Endothelial cell of umbilical vein (primary cell): ENCODE results near the gene MCCC2. TPM values are rescaled to one million over a fixed set of nuclear protein-coding genes. Genes with fewer than 3 reads are reported as not detected.

Experiments
- BruUV-seq: library from RNA; stranded (reverse); fragments of 400-500 nt; replicated peaks from 2 replicates; lab custom pipeline; 2021; lab: Mats Ljungman, UMichigan
- CTCF ChIA-PET: fragments of 300-600, 350-600 bp; sonication (Branson Sonifier 250); formaldehyde crosslinking; loops from one replicate; lab custom pipeline; 2021; ENCODE audit warnings: antibody characterized with exemption, inconsistent platforms; lab: Charles Lee
- POLR2A ChIA-PET: fragments of 300-600, 350-600 bp; sonication (Branson Sonifier 250); formaldehyde crosslinking; loops from one replicate; lab custom pipeline; 2021; ENCODE audit warnings: antibody characterized with exemption, inconsistent platforms; lab: Charles Lee
- DNase-seq: peaks from one replicate; pipeline ENCODE4 v3.0.0-alpha.2; 2011; ENCODE audit warnings: low read depth, low spot score
- FAIRE-seq: peaks from 2 replicates; lab custom pipeline; 2011; peaks lifted over from hg19 to GRCh38; lab: Jason Lieb, UNC
- H2AFZ ChIP-seq: 2 replicates; pipeline ENCODE4 v1.6.0; 2012; ENCODE audit warnings: low read depth, low read length, control low read depth, inconsistent platforms
- H3K27ac ChIP-seq: 2 replicates; pipeline ENCODE4 v1.5.1; 2011; ENCODE audit warnings: low read depth, mild to moderate bottlenecking, control low read depth, low read length, moderate library complexity; ENCODE audit not compliant: insufficient read depth
- H3K27me3 ChIP-seq, 2 experiments: 2 replicates each; pipeline versions ENCODE4 v1.6.0 to v1.6.1; 2011; ENCODE audit warnings: low read length in 2 of 2, mixed read lengths in 1 of 2; ENCODE audit not compliant: control insufficient read depth in 2 of 2, insufficient read depth in 2 of 2
- H3K36me3 ChIP-seq, 2 experiments: 2 replicates in 1 of 2; 3 replicates in 1 of 2; pipeline ENCODE4 v1.5.1; 2011; ENCODE audit warnings: low read length in 2 of 2, mild to moderate bottlenecking in 1 of 2, moderate library complexity in 1 of 2; ENCODE audit not compliant: control insufficient read depth in 2 of 2, insufficient read depth in 2 of 2; ENCODE audit errors: extremely low read depth in 1 of 2
- H3K4me1 ChIP-seq: 3 replicates; pipeline ENCODE4 v1.5.1; 2011; ENCODE audit warnings: mild to moderate bottlenecking, low read length; ENCODE audit not compliant: control insufficient read depth, insufficient read depth; ENCODE audit errors: extremely low read depth
- H3K4me2 ChIP-seq: 2 replicates; pipeline ENCODE4 v1.6.1; 2011; ENCODE audit warnings: low read length, control low read depth, mixed read lengths; ENCODE audit not compliant: insufficient read depth
- H3K4me3 ChIP-seq, 3 experiments: fragments of 200-600 bp in 1 of 3; sonication (generic), shearing (Covaris generic) in 1 of 3; replicated peaks in 1 of 3; 2 replicates each; pipeline ENCODE4 v1.5.1; 2011 to 2016; ENCODE audit warnings: control low read depth in 3 of 3, low read length in 3 of 3, mild to moderate bottlenecking in 2 of 3, inconsistent platforms in 1 of 3, low read depth in 1 of 3, moderate library complexity in 1 of 3; ENCODE audit not compliant: insufficient read depth in 1 of 3
- H3K79me2 ChIP-seq: 2 replicates; pipeline ENCODE4 v1.6.0; 2012; ENCODE audit warnings: low read length, inconsistent platforms; ENCODE audit not compliant: control insufficient read depth, insufficient read depth
- H3K9ac ChIP-seq: replicated peaks from 2 replicates; pipeline ENCODE3; 2011; ENCODE audit warnings: low read length, control low read depth; ENCODE audit not compliant: insufficient read depth; ENCODE audit errors: extremely low read depth
- H3K9me1 ChIP-seq: replicated peaks from 3 replicates; pipeline ENCODE4 v1.6.0; 2011; ENCODE audit warnings: mild to moderate bottlenecking, low read length; ENCODE audit not compliant: control insufficient read depth, insufficient read depth; ENCODE audit errors: extremely low read depth
- H3K9me3 ChIP-seq: replicated peaks from 2 replicates; pipeline ENCODE4 v1.5.1; 2012; ENCODE audit warnings: low read length, inconsistent platforms; ENCODE audit not compliant: control insufficient read depth, insufficient read depth
- H4K20me1 ChIP-seq: replicated peaks from 2 replicates; pipeline ENCODE3; 2011; ENCODE audit warnings: mild to moderate bottlenecking, low read length; ENCODE audit not compliant: control insufficient read depth, insufficient read depth; ENCODE audit errors: extremely low read depth
- CTCF ChIP-seq, 2 donors: IDR thresholded peaks; 1 replicate in 1 of 2; 2 replicates in 1 of 2; pipeline ENCODE4 v1.5.1; 2011; ENCODE audit warnings: low read length in 2 of 2, mild to moderate bottlenecking in 2 of 2, moderate library complexity in 2 of 2, control low read depth in 1 of 2, inconsistent platforms in 1 of 2, low read depth in 1 of 2; ENCODE audit not compliant: insufficient read depth in 1 of 2; ENCODE audit errors: extremely low read depth in 1 of 2
- EZH2 ChIP-seq: IDR thresholded peaks from 2 replicates; pipeline ENCODE4 v1.6.1; 2012; ENCODE audit warnings: borderline replicate concordance, low read depth, mild to moderate bottlenecking, moderate library complexity, low read length, inconsistent platforms; ENCODE audit not compliant: severe bottlenecking
- FOS ChIP-seq: IDR thresholded peaks from 2 replicates; pipeline ENCODE4 v1.6.1; 2011; ENCODE audit warnings: mild to moderate bottlenecking, low read length, moderate library complexity, borderline replicate concordance; ENCODE audit not compliant: insufficient read depth
- GATA2 ChIP-seq: IDR thresholded peaks from 2 replicates; pipeline ENCODE4 v1.7.0; 2011; ENCODE audit warnings: low read depth, mild to moderate bottlenecking, moderate library complexity, mixed read lengths, low read length; ENCODE audit not compliant: insufficient read length, insufficient read depth
- JUN ChIP-seq: IDR thresholded peaks from 2 replicates; pipeline ENCODE4 v1.6.1; 2011; ENCODE audit warnings: borderline replicate concordance, low read depth; ENCODE audit not compliant: insufficient read length, insufficient read depth
- MAX ChIP-seq: IDR thresholded peaks from 2 replicates; pipeline ENCODE4 v1.6.1; 2011; ENCODE audit not compliant: insufficient read depth, insufficient read length
- MYC ChIP-seq: IDR thresholded peaks from one replicate; pipeline ENCODE4 v1.6.1; 2011; ENCODE audit warnings: mild to moderate bottlenecking, low read depth, low read length
- POLR2A ChIP-seq: IDR thresholded peaks from 2 replicates; pipeline ENCODE4 v1.6.1; 2012; ENCODE audit warnings: low read depth, mild to moderate bottlenecking, control low read depth, low read length
- POLR2AphosphoS5 ChIP-seq: IDR thresholded peaks from 2 replicates; pipeline ENCODE4 v1.6.1; 2012; ENCODE audit warnings: low read depth, mild to moderate bottlenecking, control low read depth, low read length, moderate library complexity; ENCODE audit not compliant: insufficient read depth
- dilution Hi-C: fragments of 300-500 bp; cut with MboI; formaldehyde crosslinking; loops from one replicate; pipeline ENCODE4 v1.15.0; 2019; ENCODE audit warnings: low sequenced_read_pairs; ENCODE audit not compliant: extremely low pct_ligation_motif_present
- intact Hi-C: fragments of 100-400 bp; cut with micrococcal nuclease; formaldehyde crosslinking; loops from one replicate; pipeline ENCODE4 v1.10.0; 2022
- polyA plus RNA-seq, 4 experiments: library from polyadenylated mRNA; depleted of rRNA in 3 of 4; stranded (reverse) in 3 of 4; unstranded in 1 of 4; fragments of >200 nt; gene quantifications; 2 replicates each; pipeline versions ENCODE4 v1.2.1 to v1.2.3, GENCODE V29; 2011 to 2012; ENCODE audit warnings: missing spikeins in 1 of 4
- total RNA-seq: library from RNA; stranded (reverse); gene quantifications from 2 replicates; pipeline ENCODE4 v1.2.3, GENCODE V29; 2021

MCCC2 gene
- total and polyA plus RNA-seq, 2 donors (not counting 3 experiments of a cell fraction or from before 2014, with no cell fraction given) = 27.9 to 28.6 TPM

- FAIRE-seq = no peak
- H3K4me3 ChIP-seq = no peak overlapping the region
- H2AFZ ChIP-seq = no peak overlapping the region
- no peaks in the 10 kb centered on the region for H3K4me1 ChIP-seq
- no peaks in the 10 kb centered on the region for H3K9me1 ChIP-seq
- H3K27me3 ChIP-seq = peaks cover 2% of the 10 kb centered on the region in 2 experiments
- H3K4me2 ChIP-seq = no peak overlapping the region
- H3K9me3 ChIP-seq = no peaks in the 10 kb centered on the region
- dilution Hi-C loops (no loop called here), intact Hi-C loops (no loop called here)
- no peak overlapping the region for H3K9ac ChIP-seq
- TF ChIP-seq POLR2A = no peak
- no peak for TF ChIP-seq CTCF (IDR thresholded peaks at IDR 0.05; ENCODE audit: extremely low read depth in 1 of 2, insufficient read depth in 1 of 2, low read depth in 1 of 2, low read length in 2 of 2)
- TF ChIP-seq EZH2 = no peak
- no peak for TF ChIP-seq POLR2AphosphoS5
- no peak for TF ChIP-seq GATA2
- TF ChIP-seq MAX = no peak
- TF ChIP-seq JUN = no peak
- no peak for TF ChIP-seq FOS
- TF ChIP-seq MYC = no peak
- no peak overlapping the region for H3K27ac ChIP-seq
- BruUV-seq = no TSS peak
- no peaks in the 10 kb centered on the region for H3K36me3 ChIP-seq
- H3K79me2 ChIP-seq = no peaks in the 10 kb centered on the region
- CTCF ChIA-PET = interaction anchor here (1.2 to 1.8 kb wide), 2 partner anchors 14 to 31 kb away, joined by 3 to 4 read pairs; no protein-coding TSS in a partner anchor
- no peak for DNase-seq
- H4K20me1 ChIP-seq = no peaks in the 10 kb centered on the region
- POLR2A ChIA-PET = no interaction called here
Measured at GRCh38 chr5:71666321-71666720, 79.2 kb downstream of the MCCC2 start.
